GM18870 (cell line): ENCODE results near the gene C2CD3.

Experiments
- ATAC-seq: cut with Tn5 transposase; IDR thresholded peaks from one replicate; pipeline ENCODE4 v1.9.1; 2021; ENCODE audit warnings: moderate library complexity; ENCODE audit not compliant: unreplicated experiment

C2CD3 gene

DNA sequence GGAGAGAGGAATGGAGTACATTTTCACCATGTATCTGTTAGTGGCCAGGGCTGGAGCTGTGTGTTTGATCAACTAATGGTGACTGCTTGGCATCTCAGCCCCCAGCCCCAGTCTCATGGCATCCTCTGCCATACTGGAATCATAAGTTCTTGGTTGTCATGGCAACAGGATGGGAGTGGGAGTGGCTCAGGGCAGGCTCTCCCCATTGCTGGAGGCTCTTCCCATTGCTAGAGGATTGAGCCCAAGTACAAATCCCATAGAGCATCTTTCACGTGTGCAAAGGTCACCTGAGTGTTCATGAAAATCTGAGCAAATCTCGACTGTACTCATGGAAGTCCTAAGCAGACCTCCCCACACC is 205.1 kb downstream of the C2CD3 start:
- ATAC-seq = no peak

- ATAC-seq = no peak
Observed at GRCh38 chr11:73965076-73965763, 205.6 kb downstream of the C2CD3 start.

- no peak for ATAC-seq
Observed at GRCh38 chr11:73963861-73964260, 206.9 kb downstream of the C2CD3 start.
